ENCODE results near the gene PPARG.

- no peak for TF ChIP-seq EGR1 (IDR thresholded peaks at IDR 0.05; ENCODE audit: borderline replicate concordance in 1 of 2, low read depth in 2 of 2, low read length in 2 of 2)
- TF ChIP-seq NFXL1 (IDR thresholded peaks at IDR 0.05; ENCODE audit: borderline replicate concordance) = no peak
These were observed 28.0 kb downstream of the PPARG start for GRCh38 chr3:12316729-12317351.
